ENCODE results near the gene ZBTB2. TPM values are rescaled to one million over a fixed set of nuclear protein-coding genes. Genes with fewer than 3 reads are reported as not detected.

ZBTB2 gene
- total and polyA plus RNA-seq, 2 of the 4 experiments (the other 2 are of a cell fraction), result 11.8 to 17.7 TPM

- H3K27ac ChIP-seq (ENCODE audit: insufficient read depth, low read length), result no peak overlapping the region
- H3K18ac ChIP-seq (ENCODE audit: low read depth, low read length), result no peak overlapping the region
- CTCF ChIA-PET, result no interaction called here
- H4K5ac ChIP-seq (ENCODE audit: low read depth, low read length), result no peak overlapping the region
- H3K4me1 ChIP-seq (ENCODE audit: control insufficient read depth, insufficient read depth, low read length), result peaks cover 5% of the 10 kb centered on the region
- H2BK120ac ChIP-seq (ENCODE audit: low read depth, low read length), result no peak overlapping the region
- no peak overlapping the region for H2BK20ac ChIP-seq (ENCODE audit: low read depth, low read length)
- H3K9me3 ChIP-seq (ENCODE audit: control insufficient read depth, insufficient read depth, low read length), result no peaks in the 10 kb centered on the region
- no peak for DNase-seq
- H2BK15ac ChIP-seq (ENCODE audit: low read depth, low read length), result no peak overlapping the region
- H3K9ac ChIP-seq (ENCODE audit: low read depth, low read length), result peak overlapping the region; percentile 20
- no peak overlapping the region for H2AFZ ChIP-seq (replicated peaks; ENCODE audit: low read length, poor library complexity)
- peaks cover 55% of the 10 kb centered on the region for H4K20me1 ChIP-seq (ENCODE audit: insufficient read depth, low read length)
- H2AK9ac ChIP-seq (replicated peaks; ENCODE audit: low read depth, low read length, poor library complexity), result no peak overlapping the region
- H3K4ac ChIP-seq (ENCODE audit: low read depth, low read length), result no peak overlapping the region
- 0 out of 2 replicates have a peak, but pooled peaks cover 13% of the 10 kb centered on the region for H3K9me1 ChIP-seq (ENCODE audit: insufficient read depth, low read length)
- peak overlapping the region; percentile 88; the same call in 1 of the 2 replicates for H3K4me3 ChIP-seq (ENCODE audit: insufficient read depth, low read depth, low read length)
- BruUV-seq (replicated peaks), result no TSS peak
- H3K79me1 ChIP-seq (ENCODE audit: low read depth in 1 of 2, low read length in 2 of 2), result peaks cover 11 to 46% of the 10 kb centered on the region in 2 experiments
- 0 out of 2 replicates have a peak overlapping the region, but pooled peaks have one; percentile 3 for H3K23ac ChIP-seq (ENCODE audit: low read depth, low read length)
- in situ Hi-C loops (cut with MboI; ENCODE audit: low sequenced_read_pairs), result no loop called here
- TF ChIP-seq CHD1 (IDR thresholded peaks at IDR 0.05; ENCODE audit: low read depth, low read length), result no peak
- H4K8ac ChIP-seq (ENCODE audit: low read depth in 2 of 2, low read length in 2 of 2), result no peak overlapping the region
- H2BK5ac ChIP-seq (ENCODE audit: low read depth, low read length, poor library complexity, severe bottlenecking), result no peak overlapping the region
- intact Hi-C loops (cut with micrococcal nuclease), result loop anchor here (5.0 kb wide), 2 partner anchors 500 to 705 kb away; no protein-coding TSS in a partner anchor
- no peak for ATAC-seq (ENCODE audit: low read depth)
- no CpG with 5 or more reads among the region's 3 CpGs for WGBS, 2 experiments (ENCODE audit: extremely low coverage in 2 of 2, insufficient read length in 1 of 2)
- no peaks in the 10 kb centered on the region for H3K27me3 ChIP-seq (ENCODE audit: control insufficient read depth, insufficient read depth, low read length)
- peak overlapping the region; percentile 44; the same call in 1 of the 2 replicates for H3K14ac ChIP-seq (replicated peaks; ENCODE audit: low read depth, low read length)
- peaks cover 2% of the 10 kb centered on the region; the same call in 1 of the 2 replicates for H3K36me3 ChIP-seq (ENCODE audit: control insufficient read depth, insufficient read depth, low read length)
- H3K56ac ChIP-seq (ENCODE audit: extremely low read depth, insufficient read depth, low read length), result peak overlapping the region; percentile 71; the same call in 1 of the 2 replicates
- no peak overlapping the region for H4K91ac ChIP-seq (ENCODE audit: insufficient read depth, low read depth, low read length)
- dilution Hi-C loops (cut with HindIII; ENCODE audit: low sequenced_read_pairs, unreplicated experiment), result no loop called here
- POLR2A ChIA-PET (ENCODE audit: unreplicated experiment), result no interaction called here
- no peak overlapping the region for H2AK5ac ChIP-seq (ENCODE audit: low read depth, low read length)
- peak overlapping the region; percentile 96 for H3K4me2 ChIP-seq (ENCODE audit: low read depth, low read length)
Observed at GRCh38 chr6:151392427-151392826, 1.1 kb upstream of the ZBTB2 start.

Measured in IMR-90 (cell line).